Subcutaneous adipose tissue (tissue), 4 donors: ENCODE measurements around the gene FTO. TPM values are rescaled to one million over a fixed set of nuclear protein-coding genes. Genes with fewer than 3 reads are reported as not detected.

ENCODE experiments used
- total RNA-seq, 4 donors: library from RNA; depleted of rRNA; stranded (reverse); fragments of >200 nt; gene quantifications; one replicate each; pipeline ENCODE4 v1.1.0, GENCODE V29; 2016
- TF ChIP-seq, protein P1 (sequence below): fragments of 450-650 bp; IDR thresholded peaks from one replicate; pipeline ENCODE4 v1.5.1; 2016; ENCODE audit warnings: low read depth, mild to moderate bottlenecking, control low read depth, antibody characterized with exemption, moderate library complexity

The FTO gene
- total RNA-seq, 4 donors from 2014 or later: 74.3 to 102 (median 90.9) TPM

GRCh38 chr16:53936052-53936451, 232.1 kb downstream of the FTO start:
- TF ChIP-seq, protein P1, sequence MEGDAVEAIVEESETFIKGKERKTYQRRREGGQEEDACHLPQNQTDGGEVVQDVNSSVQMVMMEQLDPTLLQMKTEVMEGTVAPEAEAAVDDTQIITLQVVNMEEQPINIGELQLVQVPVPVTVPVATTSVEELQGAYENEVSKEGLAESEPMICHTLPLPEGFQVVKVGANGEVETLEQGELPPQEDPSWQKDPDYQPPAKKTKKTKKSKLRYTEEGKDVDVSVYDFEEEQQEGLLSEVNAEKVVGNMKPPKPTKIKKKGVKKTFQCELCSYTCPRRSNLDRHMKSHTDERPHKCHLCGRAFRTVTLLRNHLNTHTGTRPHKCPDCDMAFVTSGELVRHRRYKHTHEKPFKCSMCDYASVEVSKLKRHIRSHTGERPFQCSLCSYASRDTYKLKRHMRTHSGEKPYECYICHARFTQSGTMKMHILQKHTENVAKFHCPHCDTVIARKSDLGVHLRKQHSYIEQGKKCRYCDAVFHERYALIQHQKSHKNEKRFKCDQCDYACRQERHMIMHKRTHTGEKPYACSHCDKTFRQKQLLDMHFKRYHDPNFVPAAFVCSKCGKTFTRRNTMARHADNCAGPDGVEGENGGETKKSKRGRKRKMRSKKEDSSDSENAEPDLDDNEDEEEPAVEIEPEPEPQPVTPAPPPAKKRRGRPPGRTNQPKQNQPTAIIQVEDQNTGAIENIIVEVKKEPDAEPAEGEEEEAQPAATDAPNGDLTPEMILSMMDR: no peak

- TF ChIP-seq, protein P1: no peak
These were observed 232.6 kb downstream of the FTO start for GRCh38 chr16:53936529-53936928.

GRCh38 chr16:53937161-53937880, 233.4 kb downstream of the FTO start:
- TF ChIP-seq, protein P1: no peak

- TF ChIP-seq, protein P1: no peak
These were observed 240.1 kb downstream of the FTO start for GRCh38 chr16:53944025-53944424.

DNA sequence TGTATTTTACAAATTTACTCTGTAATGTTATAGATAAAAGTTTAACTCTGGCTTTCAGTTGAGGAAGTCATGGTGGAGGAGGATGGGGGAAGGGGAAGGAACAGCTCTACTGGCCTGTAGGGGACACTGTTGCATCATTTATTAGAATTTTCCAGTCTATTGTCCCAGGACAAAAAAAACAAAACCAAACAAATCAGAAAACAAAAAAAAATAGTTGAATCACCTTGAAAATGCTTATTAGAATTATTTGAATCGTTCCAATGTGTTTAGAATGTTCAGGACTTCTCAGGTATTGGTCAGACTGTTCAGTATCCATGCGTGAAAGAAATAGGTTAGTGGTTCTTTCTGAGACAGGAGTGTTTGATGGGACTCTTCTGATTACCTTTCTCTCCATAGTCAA, 242.0 kb downstream of the FTO start:
- TF ChIP-seq, protein P1: no peak

GRCh38 chr16:53946746-53947386, 242.9 kb downstream of the FTO start:
- TF ChIP-seq, protein P1: no peak

DNA sequence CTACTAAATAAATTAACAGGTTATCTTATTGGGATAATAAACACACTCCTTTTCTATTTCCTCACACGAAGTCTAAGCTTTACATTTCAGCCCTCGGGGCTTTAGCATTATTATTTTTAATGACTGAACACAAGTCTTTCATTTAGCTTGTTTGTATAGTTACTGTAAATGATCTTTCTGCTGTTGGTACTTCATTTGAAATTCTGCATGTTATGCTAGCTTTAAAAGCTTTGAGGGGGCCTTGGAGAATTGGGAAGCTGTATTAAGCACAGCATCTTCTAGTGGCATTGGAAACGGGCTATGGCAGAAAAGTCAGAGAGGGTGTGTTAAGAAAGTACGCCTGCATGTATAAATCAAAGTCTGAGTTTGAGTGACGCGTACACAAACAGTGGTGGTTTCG, 243.7 kb downstream of the FTO start:
- TF ChIP-seq, protein P1: no peak
